MM.1S (cell line): ENCODE data around the gene ZSCAN12.
"Not testable (repeated sequence)": the region's sequence is repeated elsewhere in the genome, so short reads cannot be mapped to it uniquely, and the experiment has no call there.

Experiments used
- DNase-seq: peaks from one replicate; pipeline ENCODE4 v3.0.0-alpha.2; 2015
- H2AFZ ChIP-seq: fragments of 300-600 bp; sonication (generic); 2 replicates; pipeline ENCODE4 v1.6.0; 2016; ENCODE audit warnings: antibody characterized with exemption, low read length
- H3F3A ChIP-seq: fragments of 300-600 bp; sonication (generic); 2 replicates; pipeline ENCODE4 v1.6.1; 2016; ENCODE audit warnings: mild to moderate bottlenecking, antibody characterized with exemption, low read length, moderate library complexity, mixed read lengths; ENCODE audit not compliant: insufficient read depth
- H3K27ac ChIP-seq: fragments of 300-600 bp; sonication (generic); 2 replicates; pipeline ENCODE4 v1.5.1; 2016; ENCODE audit warnings: mild to moderate bottlenecking, low read length
- H3K27me3 ChIP-seq: fragments of 300-600 bp; sonication (generic); replicated peaks from 2 replicates; pipeline ENCODE4 v1.6.0; 2016; ENCODE audit warnings: low read length; ENCODE audit not compliant: insufficient read depth
- H3K36me3 ChIP-seq: fragments of 300-600 bp; sonication (generic); replicated peaks from 2 replicates; pipeline ENCODE4 v1.6.1; 2016; ENCODE audit warnings: mild to moderate bottlenecking, low read length, mixed read lengths; ENCODE audit not compliant: insufficient read depth
- H3K4me1 ChIP-seq: fragments of 300-600 bp; sonication (generic); 2 replicates; pipeline ENCODE4 v1.6.1; 2016; ENCODE audit warnings: low read length, mixed read lengths
- H3K4me2 ChIP-seq: fragments of 300-600 bp; sonication (generic); 2 replicates; pipeline ENCODE4 v1.6.0; 2016; ENCODE audit warnings: low read depth, low read length
- H3K4me3 ChIP-seq: fragments of 300-600 bp; sonication (generic); 2 replicates; pipeline ENCODE4 v1.5.1; 2016; ENCODE audit warnings: low read length, mixed read lengths
- H3K79me2 ChIP-seq: fragments of 300-600 bp; sonication (generic); 2 replicates; pipeline ENCODE4 v1.6.1; 2016; ENCODE audit warnings: mixed run types, low read length, mixed read lengths
- H3K9ac ChIP-seq: fragments of 300-600 bp; sonication (generic); 2 replicates; pipeline ENCODE4 v1.6.1; 2016; ENCODE audit warnings: low read length, mixed read lengths
- H3K9me2 ChIP-seq: fragments of 300-600 bp; sonication (generic); replicated peaks from 2 replicates; pipeline ENCODE4 v1.6.1; 2016; ENCODE audit warnings: mild to moderate bottlenecking, low read length, mixed read lengths; ENCODE audit not compliant: insufficient read depth
- H3K9me3 ChIP-seq: fragments of 300-600 bp; sonication (generic); replicated peaks from 2 replicates; pipeline ENCODE4 v1.6.1; 2016; ENCODE audit warnings: mild to moderate bottlenecking, low read length, mixed read lengths; ENCODE audit not compliant: insufficient read depth
- H4K20me1 ChIP-seq: fragments of 300-600 bp; sonication (generic); 2 replicates; pipeline ENCODE4 v1.6.1; 2016; ENCODE audit warnings: mild to moderate bottlenecking, low read length, moderate library complexity, mixed read lengths; ENCODE audit not compliant: insufficient read depth
- EZH2 ChIP-seq: fragments of 300-600 bp; sonication (generic); optimal IDR thresholded peaks from 2 replicates; pipeline ENCODE3; 2017; ENCODE audit warnings: low read depth, mild to moderate bottlenecking, antibody characterized with exemption, low read length, mixed read lengths
- EZH2phosphoT487 ChIP-seq: fragments of 300-600 bp; sonication (generic); IDR thresholded peaks from 2 replicates; pipeline ENCODE4 v1.6.1; 2018; ENCODE audit warnings: antibody characterized with exemption, low read length
- TF ChIP-seq, protein P1 (sequence below): fragments of 300-600 bp; sonication (generic); IDR thresholded peaks from 2 replicates; pipeline ENCODE4 v1.5.1; 2016; ENCODE audit warnings: antibody characterized with exemption, low read length, mixed read lengths

The ZSCAN12 gene

DNA sequence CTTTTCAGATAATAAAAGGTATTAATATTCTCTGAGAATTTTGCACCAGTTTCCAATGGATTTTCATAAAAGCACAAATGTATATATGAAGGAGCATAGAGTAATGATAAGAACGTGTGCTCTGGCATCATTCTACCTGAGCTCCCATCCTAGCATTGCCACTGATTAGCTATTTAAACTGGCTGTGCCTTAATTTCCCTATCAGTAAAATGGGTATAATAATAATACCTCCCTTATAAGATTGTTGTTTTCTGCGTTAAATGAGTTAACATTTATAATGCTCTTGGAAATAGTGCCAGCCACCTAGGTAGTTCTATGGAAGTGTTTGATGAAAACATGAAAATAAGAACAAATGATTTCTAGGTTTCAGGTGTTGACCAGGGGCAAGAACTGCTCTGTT is 38.6 kb downstream of the ZSCAN12 start:
- H3K79me2 ChIP-seq, result no peaks in the 10 kb centered on the region
- no peak overlapping the region for H3K9ac ChIP-seq
- no peaks in the 10 kb centered on the region for H3K4me1 ChIP-seq
- no peak for DNase-seq
- no peaks in the 10 kb centered on the region for H3F3A ChIP-seq
- TF ChIP-seq EZH2phosphoT487 (no peak), EZH2 (no peak)
- TF ChIP-seq, protein P1, sequence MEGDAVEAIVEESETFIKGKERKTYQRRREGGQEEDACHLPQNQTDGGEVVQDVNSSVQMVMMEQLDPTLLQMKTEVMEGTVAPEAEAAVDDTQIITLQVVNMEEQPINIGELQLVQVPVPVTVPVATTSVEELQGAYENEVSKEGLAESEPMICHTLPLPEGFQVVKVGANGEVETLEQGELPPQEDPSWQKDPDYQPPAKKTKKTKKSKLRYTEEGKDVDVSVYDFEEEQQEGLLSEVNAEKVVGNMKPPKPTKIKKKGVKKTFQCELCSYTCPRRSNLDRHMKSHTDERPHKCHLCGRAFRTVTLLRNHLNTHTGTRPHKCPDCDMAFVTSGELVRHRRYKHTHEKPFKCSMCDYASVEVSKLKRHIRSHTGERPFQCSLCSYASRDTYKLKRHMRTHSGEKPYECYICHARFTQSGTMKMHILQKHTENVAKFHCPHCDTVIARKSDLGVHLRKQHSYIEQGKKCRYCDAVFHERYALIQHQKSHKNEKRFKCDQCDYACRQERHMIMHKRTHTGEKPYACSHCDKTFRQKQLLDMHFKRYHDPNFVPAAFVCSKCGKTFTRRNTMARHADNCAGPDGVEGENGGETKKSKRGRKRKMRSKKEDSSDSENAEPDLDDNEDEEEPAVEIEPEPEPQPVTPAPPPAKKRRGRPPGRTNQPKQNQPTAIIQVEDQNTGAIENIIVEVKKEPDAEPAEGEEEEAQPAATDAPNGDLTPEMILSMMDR, result no peak
- no peak overlapping the region for H2AFZ ChIP-seq
- no peaks in the 10 kb centered on the region for H3K9me3 ChIP-seq
- no peaks in the 10 kb centered on the region for H4K20me1 ChIP-seq
- no peak overlapping the region for H3K27ac ChIP-seq
- no peaks in the 10 kb centered on the region for H3K27me3 ChIP-seq
- no peaks in the 10 kb centered on the region for H3K36me3 ChIP-seq
- no peak overlapping the region for H3K4me3 ChIP-seq
- H3K4me2 ChIP-seq, result no peak overlapping the region
- no peaks in the 10 kb centered on the region for H3K9me2 ChIP-seq

DNA sequence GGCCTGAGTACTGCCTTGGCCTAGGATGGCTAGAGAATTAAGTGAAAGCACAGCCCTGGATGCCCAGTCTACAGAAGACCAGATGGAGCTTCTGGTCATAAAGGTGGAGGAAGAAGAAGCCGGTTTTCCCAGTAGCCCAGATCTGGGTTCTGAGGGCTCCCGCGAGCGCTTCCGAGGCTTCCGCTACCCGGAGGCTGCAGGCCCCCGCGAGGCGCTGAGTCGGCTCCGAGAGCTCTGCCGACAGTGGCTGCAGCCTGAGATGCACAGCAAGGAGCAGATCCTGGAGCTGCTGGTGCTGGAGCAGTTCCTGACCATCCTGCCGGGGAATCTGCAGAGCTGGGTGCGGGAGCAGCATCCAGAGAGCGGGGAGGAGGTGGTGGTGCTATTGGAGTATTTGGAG is 40.0 kb downstream of the ZSCAN12 start:
- H3K4me1 ChIP-seq, H3K36me3 ChIP-seq, H3K27me3 ChIP-seq, DNase-seq, H4K20me1 ChIP-seq, H3K9me2 ChIP-seq, H3K4me2 ChIP-seq, H3K9ac ChIP-seq, H3K79me2 ChIP-seq, H3K9me3 ChIP-seq, H3K4me3 ChIP-seq, H3K27ac ChIP-seq, H2AFZ ChIP-seq, H3F3A ChIP-seq: not testable (repeated sequence)

DNA sequence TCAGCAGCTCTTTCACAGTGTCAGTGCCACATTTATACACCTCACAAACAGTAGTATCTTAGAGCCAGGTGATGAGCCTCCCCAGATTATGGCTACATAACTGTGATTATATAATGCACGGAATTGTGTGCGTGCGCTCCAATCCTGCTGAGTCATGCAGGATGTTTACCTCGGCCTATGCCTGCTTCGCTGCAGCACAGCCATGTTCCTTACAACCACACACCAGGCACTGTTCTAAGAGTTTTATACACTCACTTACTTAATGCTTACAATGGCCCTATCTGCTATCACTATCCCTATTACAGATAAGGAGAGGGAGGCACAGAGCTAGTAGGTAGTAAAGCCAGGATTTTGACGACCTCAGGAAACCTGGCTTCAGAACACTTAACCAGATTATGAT is 42.5 kb downstream of the ZSCAN12 start:
- H3K27me3 ChIP-seq, result no peaks in the 10 kb centered on the region

DNA sequence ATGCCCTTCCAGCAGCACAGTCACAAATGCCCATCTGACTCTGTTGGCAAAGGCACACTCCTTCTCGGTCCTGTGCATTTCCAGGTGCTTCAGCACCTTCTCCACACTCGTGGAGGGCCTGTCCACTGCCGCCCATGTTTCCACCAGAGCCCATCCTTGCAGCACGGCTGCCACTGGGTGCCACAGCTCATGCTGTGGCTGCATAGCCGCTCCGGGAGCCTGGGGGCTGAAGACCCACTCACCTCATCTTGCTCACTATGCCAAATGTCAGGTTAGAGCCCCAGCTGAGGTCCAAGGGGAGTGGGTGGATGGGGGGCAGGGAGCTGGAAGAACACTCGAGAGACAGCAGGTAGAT is 42.9 kb downstream of the ZSCAN12 start:
- Histone ChIP-seq H3K4me2 (no peak overlapping the region), H2AFZ (no peak overlapping the region), H3K79me2 (no peaks in the 10 kb centered on the region), H4K20me1 (no peaks in the 10 kb centered on the region), H3K27me3 (no peaks in the 10 kb centered on the region), H3K27ac (no peak overlapping the region), H3K9ac (no peak overlapping the region), H3K4me3 (no peak overlapping the region), H3K36me3 (no peaks in the 10 kb centered on the region), H3K4me1 (no peaks in the 10 kb centered on the region), H3K9me3 (no peaks in the 10 kb centered on the region), H3K9me2 (no peaks in the 10 kb centered on the region), H3F3A (no peaks in the 10 kb centered on the region)
- TF ChIP-seq EZH2, result no peak
- TF ChIP-seq, protein P1, result no peak
- TF ChIP-seq EZH2phosphoT487, result no peak
- no peak for DNase-seq

More for the DNA sequence above, 42.5 kb downstream of the ZSCAN12 start:
- H3K9ac ChIP-seq, result no peak overlapping the region
- no peaks in the 10 kb centered on the region for H4K20me1 ChIP-seq
- H3K4me2 ChIP-seq, result no peak overlapping the region
- H3K9me2 ChIP-seq, result no peaks in the 10 kb centered on the region
- H3K4me3 ChIP-seq, result no peak overlapping the region
- no peak overlapping the region for H2AFZ ChIP-seq
- H3K79me2 ChIP-seq, result no peaks in the 10 kb centered on the region
- no peak for DNase-seq
- H3K4me1 ChIP-seq, result no peaks in the 10 kb centered on the region
- H3K36me3 ChIP-seq, result no peaks in the 10 kb centered on the region
- TF ChIP-seq EZH2, result no peak
- TF ChIP-seq EZH2phosphoT487, result no peak
- TF ChIP-seq, protein P1, result no peak
- no peaks in the 10 kb centered on the region for H3K9me3 ChIP-seq
- no peaks in the 10 kb centered on the region for H3F3A ChIP-seq
- H3K27ac ChIP-seq, result no peak overlapping the region
